ENCODE measurements around the gene FRS3. TPM values are rescaled to one million over a fixed set of nuclear protein-coding genes. Genes with fewer than 3 reads are reported as not detected.

The FRS3 gene
- total and polyA plus RNA-seq, 2 of the 13 experiments (the other 11 are each of a cell fraction or from before 2014, with no cell fraction given), result 3.0 to 7.4 TPM

- Histone ChIP-seq H3K79me2 (ENCODE audit: insufficient read depth, low read length) (no peaks in the 10 kb centered on the region), H3K9ac (ENCODE audit: insufficient read depth, low read depth, low read length) (no peak overlapping the region), H3K4me1 (ENCODE audit: insufficient read depth, low read length) (no peaks in the 10 kb centered on the region), H3K36me3 (replicated peaks in 1 of 2; ENCODE audit: control insufficient read depth in 1 of 2, insufficient read depth in 2 of 2, low read length in 2 of 2) (no peaks in the 10 kb centered on the region), H3K27ac (ENCODE audit: extremely low read length, insufficient read depth, low read length) (no peak overlapping the region), H3K9me3 (ENCODE audit: low read length) (no peaks in the 10 kb centered on the region), H3K27me3 (ENCODE audit: control insufficient read depth in 1 of 2, insufficient read depth in 2 of 2, low read length in 2 of 2) (no peaks in the 10 kb centered on the region), H3K4me3 (replicated peaks in 1 of 3; ENCODE audit: insufficient read depth in 1 of 3, low read depth in 2 of 3, low read length in 3 of 3) (no peak overlapping the region), H2AFZ (ENCODE audit: low read length) (no peak overlapping the region), H3K4me2 (ENCODE audit: low read depth, low read length) (no peak overlapping the region), H4K20me1 (ENCODE audit: insufficient read depth, low read length) (no peaks in the 10 kb centered on the region)
- DNase-seq (ENCODE audit: low spot score) (no peak), ATAC-seq (no peak), FAIRE-seq (no peak)
- intact Hi-C loops (cut with micrococcal nuclease; ENCODE audit: unreplicated experiment), result no loop called here
- CTCF ChIA-PET (ENCODE audit: low intra/inter-chr PET ratio, low total read pairs), result no interaction called here
- POLR2A ChIA-PET, result no interaction called here
- no TSS peak for BruUV-seq (replicated peaks)
- WGBS (ENCODE audit: low lambda C conversion rate), result 90% methylated on average over 4 of the region's 4 CpGs
- in situ Hi-C loops (cut with HindIII; ENCODE audit: extremely low pct_ligation_motif_present, low pct_unique_long_range_greater_than_20kb), result no loop called here
- no peak for TF ChIP-seq ZNF609 (CRISPR knock-in tag; IDR thresholded peaks at IDR 0.05; ENCODE audit: borderline replicate concordance)
- TF ChIP-seq ZNF17 (CRISPR knock-in tag; IDR thresholded peaks at IDR 0.05), result no peak
- no peak for TF ChIP-seq DPF2 (CRISPR knock-in tag; IDR thresholded peaks at IDR 0.05; ENCODE audit: borderline replicate concordance, low read depth)
- TF ChIP-seq ZNF576 (CRISPR knock-in tag; IDR thresholded peaks at IDR 0.05), result no peak
- TF ChIP-seq, protein P1, sequence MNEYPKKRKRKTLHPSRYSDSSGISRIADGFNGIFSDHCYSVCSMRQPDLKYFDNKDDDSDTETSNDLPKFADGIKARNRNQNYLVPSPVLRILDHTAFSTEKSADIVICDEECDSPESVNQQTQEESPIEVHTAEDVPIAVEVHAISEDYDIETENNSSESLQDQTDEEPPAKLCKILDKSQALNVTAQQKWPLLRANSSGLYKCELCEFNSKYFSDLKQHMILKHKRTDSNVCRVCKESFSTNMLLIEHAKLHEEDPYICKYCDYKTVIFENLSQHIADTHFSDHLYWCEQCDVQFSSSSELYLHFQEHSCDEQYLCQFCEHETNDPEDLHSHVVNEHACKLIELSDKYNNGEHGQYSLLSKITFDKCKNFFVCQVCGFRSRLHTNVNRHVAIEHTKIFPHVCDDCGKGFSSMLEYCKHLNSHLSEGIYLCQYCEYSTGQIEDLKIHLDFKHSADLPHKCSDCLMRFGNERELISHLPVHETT (CRISPR knock-in tag; conservative IDR thresholded peaks at IDR 0.05), result no peak
- no peak for TF ChIP-seq ZNF776 (CRISPR knock-in tag; IDR thresholded peaks at IDR 0.05)
- TF ChIP-seq LCORL (IDR thresholded peaks at IDR 0.05), result no peak
- TF ChIP-seq LCORL (CRISPR knock-in tag; IDR thresholded peaks at IDR 0.05), result no peak
- no peak for TF ChIP-seq POGK (CRISPR knock-in tag; conservative IDR thresholded peaks at IDR 0.05)
- TF ChIP-seq KDM4B (CRISPR knock-in tag; IDR thresholded peaks at IDR 0.05), result no peak
- no peak for TF ChIP-seq ZNF749 (CRISPR knock-in tag; IDR thresholded peaks at IDR 0.05; ENCODE audit: borderline replicate concordance)
- no peak for TF ChIP-seq SIN3B (IDR thresholded peaks at IDR 0.05; ENCODE audit: low read length)
- no peak for TF ChIP-seq ZKSCAN8 (CRISPR knock-in tag; IDR thresholded peaks at IDR 0.05; ENCODE audit: borderline replicate concordance)
- TF ChIP-seq, protein P2, sequence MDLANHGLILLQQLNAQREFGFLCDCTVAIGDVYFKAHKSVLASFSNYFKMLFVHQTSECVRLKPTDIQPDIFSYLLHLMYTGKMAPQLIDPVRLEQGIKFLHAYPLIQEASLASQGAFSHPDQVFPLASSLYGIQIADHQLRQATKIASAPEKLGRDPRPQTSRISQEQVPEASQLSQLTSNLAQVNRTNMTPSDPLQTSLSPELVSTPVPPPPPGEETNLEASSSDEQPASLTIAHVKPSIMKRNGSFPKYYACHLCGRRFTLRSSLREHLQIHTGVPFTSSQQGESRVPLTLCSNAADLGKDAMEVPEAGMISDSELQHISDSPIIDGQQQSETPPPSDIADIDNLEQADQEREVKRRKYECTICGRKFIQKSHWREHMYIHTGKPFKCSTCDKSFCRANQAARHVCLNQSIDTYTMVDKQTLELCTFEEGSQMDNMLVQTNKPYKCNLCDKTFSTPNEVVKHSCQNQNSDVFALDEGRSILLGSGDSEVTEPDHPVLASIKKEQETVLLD (CRISPR knock-in tag; IDR thresholded peaks at IDR 0.05; ENCODE audit: low read depth), result no peak
- no peak for TF ChIP-seq DR1 (CRISPR knock-in tag; IDR thresholded peaks at IDR 0.05)
- no peak for TF ChIP-seq ZNF772 (CRISPR knock-in tag; IDR thresholded peaks at IDR 0.05)
- TF ChIP-seq ZNF788 (CRISPR knock-in tag; IDR thresholded peaks at IDR 0.05; ENCODE audit: borderline replicate concordance), result no peak
Measured at GRCh38 chr6:41814629-41815028, 34.9 kb upstream of the FRS3 start.
